ENCODE results near the gene BCAM.

GRCh38 chr19:44816301-44816700, 7.4 kb downstream of the BCAM start:
- TF ChIP-seq CTCF (IDR thresholded peaks at IDR 0.05; ENCODE audit: borderline replicate concordance, extremely low read depth, low read length, poor library complexity, severe bottlenecking) (no peak), EZH2 (IDR thresholded peaks at IDR 0.05; ENCODE audit: borderline replicate concordance, low read depth, low read length, severe bottlenecking) (no peak)
